ENCODE results near the gene CECR2.

Gene CECR2

GRCh38 chr22:17578136-17578754 lies 209.0 kb downstream of the CECR2 start:
- no peak for TF ChIP-seq POLR2AphosphoS5 (IDR thresholded peaks at IDR 0.05; ENCODE audit: low read depth, low read length)
- no peak for TF ChIP-seq FOXP2 (optimal IDR thresholded peaks at IDR 0.05; ENCODE audit: borderline replicate concordance, extremely low read depth, extremely low read length, insufficient read depth)
- TF ChIP-seq SIN3A (IDR thresholded peaks at IDR 0.05; ENCODE audit: borderline replicate concordance, insufficient read depth, low read length): no peak
- no peak for TF ChIP-seq TAF1 (IDR thresholded peaks at IDR 0.05; ENCODE audit: borderline replicate concordance, insufficient read depth, low read length)
- TF ChIP-seq REST (IDR thresholded peaks at IDR 0.05; ENCODE audit: insufficient read depth in 1 of 2, low read depth in 2 of 2, low read length in 2 of 2): no peak

GRCh38 chr22:17579535-17579981 lies 210.3 kb downstream of the CECR2 start:
- TF ChIP-seq SIN3A (IDR thresholded peaks at IDR 0.05; ENCODE audit: borderline replicate concordance, insufficient read depth, low read length) (no peak), POLR2AphosphoS5 (IDR thresholded peaks at IDR 0.05; ENCODE audit: low read depth, low read length) (no peak), TAF1 (IDR thresholded peaks at IDR 0.05; ENCODE audit: borderline replicate concordance, insufficient read depth, low read length) (no peak), FOXP2 (optimal IDR thresholded peaks at IDR 0.05; ENCODE audit: borderline replicate concordance, extremely low read depth, extremely low read length, insufficient read depth) (no peak), REST (IDR thresholded peaks at IDR 0.05; ENCODE audit: insufficient read depth in 1 of 2, low read depth in 2 of 2, low read length in 2 of 2) (no peak)

GRCh38 chr22:17580441-17581031 lies 211.3 kb downstream of the CECR2 start:
- TF ChIP-seq REST (IDR thresholded peaks at IDR 0.05; ENCODE audit: insufficient read depth in 1 of 2, low read depth in 2 of 2, low read length in 2 of 2) (no peak), POLR2AphosphoS5 (IDR thresholded peaks at IDR 0.05; ENCODE audit: low read depth, low read length) (no peak), TAF1 (IDR thresholded peaks at IDR 0.05; ENCODE audit: borderline replicate concordance, insufficient read depth, low read length) (no peak)

GRCh38 chr22:17581056-17581455 lies 211.8 kb downstream of the CECR2 start:
- TF ChIP-seq POLR2AphosphoS5 (IDR thresholded peaks at IDR 0.05; ENCODE audit: low read depth, low read length) (no peak), FOXP2 (optimal IDR thresholded peaks at IDR 0.05; ENCODE audit: borderline replicate concordance, extremely low read depth, extremely low read length, insufficient read depth) (no peak)

GRCh38 chr22:17581631-17582030 lies 212.4 kb downstream of the CECR2 start:
- no peak for TF ChIP-seq REST (IDR thresholded peaks at IDR 0.05; ENCODE audit: insufficient read depth in 1 of 2, low read depth in 2 of 2, low read length in 2 of 2)
- no peak for TF ChIP-seq SIN3A (IDR thresholded peaks at IDR 0.05; ENCODE audit: borderline replicate concordance, insufficient read depth, low read length)
- no peak for TF ChIP-seq TAF1 (IDR thresholded peaks at IDR 0.05; ENCODE audit: borderline replicate concordance, insufficient read depth, low read length)
- no peak for TF ChIP-seq FOXP2 (optimal IDR thresholded peaks at IDR 0.05; ENCODE audit: borderline replicate concordance, extremely low read depth, extremely low read length, insufficient read depth)
- TF ChIP-seq POLR2AphosphoS5 (IDR thresholded peaks at IDR 0.05; ENCODE audit: low read depth, low read length): no peak

All from PFSK-1 (cell line).